Omental fat pad (tissue), 4 donors: ENCODE measurements around the gene WASHC3. TPM values are rescaled to one million over a fixed set of nuclear protein-coding genes. Genes with fewer than 3 reads are reported as not detected.

Experiments
- ATAC-seq: fragments of 150-250 bp; one replicate; pipeline ENCODE4 v1.9.1; 2016; ENCODE audit warnings: mild to moderate bottlenecking, moderate library complexity; ENCODE audit not compliant: low FRiP score
- DNase-seq: peaks from one replicate; pipeline ENCODE4 v3.0.0-alpha.2; 2019; ENCODE audit warnings: low spot score
- CTCF ChIP-seq, 3 donors: fragments of 450-650 bp; IDR thresholded peaks; one replicate each; pipeline ENCODE4 v1.5.1; 2016 to 2017; ENCODE audit warnings: antibody characterized with exemption in 3 of 3, mild to moderate bottlenecking in 3 of 3, moderate library complexity in 2 of 3
- total RNA-seq, 4 donors: library from RNA; depleted of rRNA; stranded (reverse); fragments of >200 nt; gene quantifications; one replicate each; pipeline ENCODE4 v1.1.0, GENCODE V29; 2016

Gene WASHC3, protein sequence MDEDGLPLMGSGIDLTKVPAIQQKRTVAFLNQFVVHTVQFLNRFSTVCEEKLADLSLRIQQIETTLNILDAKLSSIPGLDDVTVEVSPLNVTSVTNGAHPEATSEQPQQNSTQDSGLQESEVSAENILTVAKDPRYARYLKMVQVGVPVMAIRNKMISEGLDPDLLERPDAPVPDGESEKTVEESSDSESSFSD
- 10 to 100 TPM; 44.7 to 95.4 (median 71.7) TPM for total RNA-seq

GRCh38 chr12:102061560-102062418 lies at the start of gene WASHC3:
TSS of gene WASHC3 (minus strand) at chr12:102061991. CDS start at chr12:102061962, 29 bp downstream.
- peak; percentile 87 for DNase-seq
- TF ChIP-seq CTCF (IDR thresholded peaks at IDR 0.05): no peak
- ATAC-seq: peak; percentile 98

GRCh38 chr12:102110782-102111181 lies 49.0 kb upstream of the WASHC3 start:
- DNase-seq (no peak), ATAC-seq (no peak)
- TF ChIP-seq CTCF (IDR thresholded peaks at IDR 0.05): no peak

DNA sequence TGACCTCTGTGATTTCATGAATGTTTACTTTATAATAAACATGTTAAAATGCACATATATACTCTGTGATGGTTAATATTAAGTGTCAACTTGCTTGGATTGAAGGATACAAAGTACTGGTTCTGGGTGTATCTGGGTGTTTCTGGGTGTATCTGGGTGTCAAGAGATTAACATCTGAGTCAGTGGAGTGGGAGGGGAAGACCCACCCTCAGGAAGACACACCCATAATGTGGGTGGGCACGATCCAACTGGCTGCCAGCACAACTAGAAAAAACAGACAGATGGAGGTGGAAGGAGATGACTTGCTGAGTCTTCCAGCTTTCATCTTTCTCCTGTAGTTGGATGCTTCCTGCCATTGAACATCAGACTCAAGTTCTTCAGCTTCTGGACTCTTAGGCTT lies 46.2 kb upstream of the WASHC3 start:
- DNase-seq (no peak), ATAC-seq (no peak)
- TF ChIP-seq CTCF (IDR thresholded peaks at IDR 0.05): no peak

DNA sequence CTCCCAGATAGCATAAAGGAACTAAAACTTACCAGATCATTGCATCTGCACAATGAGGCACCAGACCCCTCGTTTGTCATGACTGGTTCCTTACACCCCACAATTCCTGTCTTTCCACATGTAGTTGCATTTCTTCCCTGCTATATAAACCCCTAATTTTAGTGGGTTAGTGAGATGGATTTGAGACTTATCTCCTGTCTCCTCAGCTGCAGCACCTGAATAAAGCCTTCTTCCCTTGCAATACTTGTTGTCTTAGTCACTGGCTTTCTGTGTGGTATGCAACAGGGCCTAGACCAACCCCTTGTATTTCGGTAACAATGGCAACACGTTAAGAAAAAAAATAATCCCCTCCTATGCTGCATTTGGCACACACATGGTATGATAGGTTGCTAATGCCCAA lies 45.1 kb upstream of the WASHC3 start:
- TF ChIP-seq CTCF (IDR thresholded peaks at IDR 0.05): no peak
- ATAC-seq: no peak
- no peak for DNase-seq

GRCh38 chr12:102096855-102097254 lies 35.1 kb upstream of the WASHC3 start:
- ATAC-seq: no peak
- DNase-seq: no peak

GRCh38 chr12:102095677-102096263 lies 34.0 kb upstream of the WASHC3 start:
- TF ChIP-seq CTCF (IDR thresholded peaks at IDR 0.05): no peak
- ATAC-seq: no peak
- DNase-seq: no peak

More at GRCh38 chr12:102096855-102097254, 35.1 kb upstream of the WASHC3 start:
- no peak for TF ChIP-seq CTCF (IDR thresholded peaks at IDR 0.05)
